ENCODE results near the gene TRPM5. TPM values are rescaled to one million over a fixed set of nuclear protein-coding genes. Genes with fewer than 3 reads are reported as not detected.

Gene TRPM5
- total RNA-seq, 4 donors from 2014 or later, result not detected

GRCh38 chr11:2418693-2419360 is 25.5 kb downstream of the TRPM5 start:
- H3K9me3 ChIP-seq, result no peaks in the 10 kb centered on the region
- no peak overlapping the region for H3K27ac ChIP-seq
- no peak for DNase-seq
- TF ChIP-seq POLR2A (IDR thresholded peaks at IDR 0.05), result no peak
- TF ChIP-seq CTCF (IDR thresholded peaks at IDR 0.05), result no peak
- no peak overlapping the region for H3K4me3 ChIP-seq
- WGBS, 2 donors, result 75 to 100% methylated on average over 1 to 4 of the region's 21 CpGs
- H3K4me1 ChIP-seq, result peaks cover 0 to 16% (median 11%) of the 10 kb centered on the region in 3 donors
- intact Hi-C loops (cut with DNase I), result no loop called here
- H3K36me3 ChIP-seq, result no peaks in the 10 kb centered on the region
- H3K27me3 ChIP-seq, result peaks cover 0 to 35% (median 0%) of the 10 kb centered on the region in 4 donors

- WGBS, 2 donors, result 76% methylated on average over 15 of the region's 30 CpGs; no CpG with 5 or more reads in 1 of the 2 donors
- H3K9me3 ChIP-seq, result no peaks in the 10 kb centered on the region
- TF ChIP-seq POLR2A (IDR thresholded peaks at IDR 0.05) (no peak), CTCF (IDR thresholded peaks at IDR 0.05) (no peak)
- no peak for DNase-seq
- peaks cover 0 to 16% (median 11%) of the 10 kb centered on the region in 3 donors for H3K4me1 ChIP-seq
- H3K27ac ChIP-seq, result no peak overlapping the region
- intact Hi-C loops (cut with DNase I), result no loop called here
- no peaks in the 10 kb centered on the region for H3K36me3 ChIP-seq
- peaks cover 0 to 30% (median 0%) of the 10 kb centered on the region in 4 donors for H3K27me3 ChIP-seq
- no peak overlapping the region for H3K4me3 ChIP-seq
These were observed 26.2 kb downstream of the TRPM5 start for GRCh38 chr11:2417856-2418692.

GRCh38 chr11:2416765-2417164 is 27.5 kb downstream of the TRPM5 start:
- Histone ChIP-seq H3K36me3 (no peaks in the 10 kb centered on the region), H3K4me1 (peaks cover 0 to 16% (median 11%) of the 10 kb centered on the region in 3 donors), H3K27me3 (peaks cover 0 to 17% (median 0%) of the 10 kb centered on the region in 4 donors), H3K4me3 (no peak overlapping the region), H3K27ac (no peak overlapping the region), H3K9me3 (no peaks in the 10 kb centered on the region)
- DNase-seq, result no peak
- 69 to 80% methylated on average over 15 of the region's 18 CpGs for WGBS, 2 donors
- intact Hi-C loops (cut with DNase I), result no loop called here
- no peak for TF ChIP-seq CTCF (IDR thresholded peaks at IDR 0.05)
- no peak for TF ChIP-seq POLR2A (IDR thresholded peaks at IDR 0.05)

GRCh38 chr11:2415601-2416380 is 28.5 kb downstream of the TRPM5 start:
- H3K27me3 ChIP-seq, result peaks cover 0 to 9% (median 0%) of the 10 kb centered on the region in 4 donors
- intact Hi-C loops (cut with DNase I), result no loop called here
- H3K9me3 ChIP-seq, result no peaks in the 10 kb centered on the region
- DNase-seq, result no peak
- no peak overlapping the region for H3K4me3 ChIP-seq
- TF ChIP-seq CTCF (IDR thresholded peaks at IDR 0.05), result no peak
- no peak for TF ChIP-seq POLR2A (IDR thresholded peaks at IDR 0.05)
- no peaks in the 10 kb centered on the region for H3K36me3 ChIP-seq
- peaks cover 0 to 13% (median 9%) of the 10 kb centered on the region in 3 donors for H3K4me1 ChIP-seq
- no peak overlapping the region for H3K27ac ChIP-seq
- 62 to 82% methylated on average over 4 to 11 of the region's 34 CpGs for WGBS, 2 donors

Measured in esophagus squamous epithelium (tissue), 5 donors.